K562 (cell line): ENCODE results near the gene TXN. TPM values are rescaled to one million over a fixed set of nuclear protein-coding genes. Genes with fewer than 3 reads are reported as not detected.

ENCODE experiments used
- ATAC-seq: fragments of 200-7000 bp; cut with Tn5 transposase; 3 replicates; pipeline ENCODE4 v1.9.1; 2020; ENCODE audit warnings: moderate library complexity
- BruUV-seq: library from RNA; stranded (reverse); fragments of 400-500 nt; replicated peaks from 2 replicates; lab custom pipeline; 2021; lab: Mats Ljungman, UMichigan
- CTCF ChIA-PET: fragments of 300-600 bp; formaldehyde crosslinking; extraction: SDS; loops from one replicate; lab custom pipeline; 2021; ENCODE audit warnings: low intra/inter-chr PET ratio; lab: Yijun Ruan, JAX
- POLR2A ChIA-PET: fragments of 300-600, 350-650 bp; sonication (Branson Sonifier 250); formaldehyde crosslinking; extraction: SDS; loops from one replicate; lab custom pipeline; 2021; ENCODE audit warnings: antibody characterized with exemption, inconsistent platforms; lab: Yijun Ruan, JAX
- DNase-seq, 4 experiments: peaks; one replicate each; pipeline versions ENCODE4 v3.0.0 to v3.0.0-alpha.2; 2011 to 2018; ENCODE audit warnings: low spot score in 3 of 4, mixed read lengths in 3 of 4; ENCODE audit errors: extremely low read depth in 1 of 4
- FAIRE-seq: peaks from 2 replicates; lab custom pipeline; 2011; peaks lifted over from hg19 to GRCh38; lab: Jason Lieb, UNC
- H2AFZ ChIP-seq: 2 replicates; pipeline ENCODE4 v1.6.0; 2011; ENCODE audit warnings: low read depth, low read length, control low read depth, inconsistent platforms
- H3K27ac ChIP-seq: fragments of 200-600 bp; 3 replicates; pipeline ENCODE4 v1.8.0; 2011; ENCODE audit warnings: low read depth, mild to moderate bottlenecking, control low read depth, inconsistent platforms, low read length, moderate library complexity, mixed read lengths; ENCODE audit errors: extremely low read depth
- H3K27me3 ChIP-seq, 2 experiments: fragments of 300-600 bp in 1 of 2; 2 replicates in 1 of 2; 3 replicates in 1 of 2; pipeline versions ENCODE4 v1.6.0 to v1.8.0; 2011; ENCODE audit warnings: inconsistent platforms in 2 of 2, low read length in 2 of 2, mild to moderate bottlenecking in 1 of 2, mixed read lengths in 1 of 2, moderate library complexity in 1 of 2; ENCODE audit not compliant: control insufficient read depth in 2 of 2, insufficient read depth in 2 of 2
- H3K36me3 ChIP-seq: fragments of 300-600 bp; 3 replicates; pipeline ENCODE4 v1.8.0; 2011; ENCODE audit warnings: mild to moderate bottlenecking, low read length, inconsistent platforms; ENCODE audit not compliant: control insufficient read depth, insufficient read depth
- H3K4me1 ChIP-seq, 2 experiments: fragments of 200-600 bp in 1 of 2; replicated peaks in 1 of 2; 2 replicates in 1 of 2; 3 replicates in 1 of 2; pipeline versions ENCODE4 v1.5.1 to v1.8.0; 2011; ENCODE audit warnings: inconsistent platforms in 2 of 2, low read length in 2 of 2, mild to moderate bottlenecking in 1 of 2, mixed read lengths in 1 of 2, moderate library complexity in 1 of 2; ENCODE audit not compliant: control insufficient read depth in 2 of 2, insufficient read depth in 2 of 2
- H3K4me2 ChIP-seq: 2 replicates; pipeline ENCODE4 v1.6.1; 2011; ENCODE audit warnings: low read length, control low read depth, inconsistent platforms, mixed read lengths; ENCODE audit not compliant: insufficient read depth
- H3K4me3 ChIP-seq: fragments of 200-600 bp; sonication (generic), shearing (Covaris generic); 2 replicates; pipeline ENCODE4 v1.5.1; 2016; ENCODE audit warnings: control low read depth, inconsistent platforms
- H3K79me2 ChIP-seq: fragments of 200-600 bp; 3 replicates; pipeline ENCODE4 v1.8.0; 2011; ENCODE audit warnings: low read length, inconsistent platforms; ENCODE audit not compliant: control insufficient read depth, insufficient read depth
- H3K9ac ChIP-seq, 2 experiments: 2 replicates each; pipeline versions ENCODE4 v1.6.0 to v1.6.1; 2011; ENCODE audit warnings: low read depth in 2 of 2, low read length in 2 of 2, control low read depth in 1 of 2, inconsistent platforms in 1 of 2, mild to moderate bottlenecking in 1 of 2, mixed read lengths in 1 of 2; ENCODE audit not compliant: insufficient read depth in 1 of 2
- H3K9me1 ChIP-seq: one replicate; pipeline ENCODE4 v1.6.0; 2011; ENCODE audit warnings: inconsistent platforms, mild to moderate bottlenecking, low read length, moderate library complexity; ENCODE audit not compliant: control insufficient read depth, insufficient read depth
- H3K9me3 ChIP-seq: replicated peaks from 2 replicates; pipeline ENCODE4 v1.5.1; 2011; ENCODE audit warnings: low read depth, low read length, inconsistent platforms; ENCODE audit not compliant: control insufficient read depth, insufficient read depth
- H4K20me1 ChIP-seq: replicated peaks from 2 replicates; pipeline ENCODE4 v1.6.1; 2011; ENCODE audit warnings: low read length, inconsistent platforms, mixed read lengths; ENCODE audit not compliant: control insufficient read depth, insufficient read depth
- MED1 ChIP-seq: sonication (generic); formaldehyde crosslinking; IDR thresholded peaks from 2 replicates; pipeline ENCODE4 v1.8.1; 2023; ENCODE audit warnings: missing genetic modification reagents, borderline replicate concordance
- MEIS2 ChIP-seq: fragments of 450-650 bp; IDR thresholded peaks from 2 replicates; pipeline ENCODE4 v1.6.1; 2014; ENCODE audit warnings: mild to moderate bottlenecking; ENCODE audit not compliant: partially characterized antibody
- PCBP1 ChIP-seq: fragments of 200-400 bp; formaldehyde crosslinking; IDR thresholded peaks from 2 replicates; pipeline ENCODE4 v1.6.1; 2018; ENCODE audit warnings: mild to moderate bottlenecking, low read depth, low read length; ENCODE audit not compliant: poor library complexity, severe bottlenecking
- SAP30 ChIP-seq: fragments of 200-600 bp; sonication (generic); IDR thresholded peaks from 2 replicates; pipeline ENCODE4 v1.6.1; 2012; ENCODE audit warnings: borderline replicate concordance, low read depth, mild to moderate bottlenecking, moderate library complexity, low read length, control low read depth, inconsistent platforms; ENCODE audit not compliant: insufficient read depth, poor library complexity, severe bottlenecking
- WGBS: fragments of 100-300 bp; shearing (Covaris generic); methylation state at CpG from one replicate; pipeline ENCODE4 v1.1.6; 2016; ENCODE audit warnings: low coverage, mixed read lengths; ENCODE audit not compliant: insufficient coverage; ENCODE audit errors: missing lambda C conversion rate; 5-methylcytosine and 5-hydroxymethylcytosine counted together
- in situ Hi-C: fragments of 300-500 bp; cut with MboI; formaldehyde crosslinking; loops from 4 replicates; pipeline ENCODE4 v1.15.0; 2018; ENCODE audit warnings: inconsistent platforms, mixed read lengths
- intact Hi-C: fragments of 100-400 bp; cut with micrococcal nuclease; formaldehyde crosslinking; loops from 2 replicates; pipeline ENCODE4 v1.14.2; 2022
- polyA plus RNA-seq, 8 experiments: library from polyadenylated mRNA; depleted of rRNA in 4 of 8; stranded (reverse) in 5 of 8; unstranded in 3 of 8; fragments of >200 nt; fragmentation: Nextera tagmentation in 2 of 8; fragmentation: Illumina TruSeq in 1 of 8; extraction: Ambion mirVana in 2 of 8; extraction: Trizol in 1 of 8; gene quantifications; 2 replicates each; pipeline versions ENCODE4 v1.2.1 to v1.2.3, GENCODE V29; 2011 to 2014; ENCODE audit warnings: inconsistent platforms in 1 of 8, missing spikeins in 1 of 8
- total RNA-seq, 7 experiments: library from RNA; depleted of rRNA in 6 of 7; stranded (reverse); fragments of >200 nt in 6 of 7; fragmentation: Illumina TruSeq in 2 of 7; extraction: Trizol in 2 of 7; gene quantifications; 2 replicates each; pipeline versions ENCODE4 v1.2.1 to v1.2.3, GENCODE V29; 2011 to 2021; ENCODE audit warnings: low replicate concordance in 1 of 7
- TF ChIP-seq, protein P1 (sequence below): fragments of 450-650 bp; IDR thresholded peaks from 2 replicates; pipeline ENCODE4 v1.6.1; 2016

Gene TXN
- total and polyA plus RNA-seq, 9 of the 15 experiments (the other 6 are each of a cell fraction or from before 2014, with no cell fraction given) = 272 to 1,596 (median 514) TPM

DNA sequence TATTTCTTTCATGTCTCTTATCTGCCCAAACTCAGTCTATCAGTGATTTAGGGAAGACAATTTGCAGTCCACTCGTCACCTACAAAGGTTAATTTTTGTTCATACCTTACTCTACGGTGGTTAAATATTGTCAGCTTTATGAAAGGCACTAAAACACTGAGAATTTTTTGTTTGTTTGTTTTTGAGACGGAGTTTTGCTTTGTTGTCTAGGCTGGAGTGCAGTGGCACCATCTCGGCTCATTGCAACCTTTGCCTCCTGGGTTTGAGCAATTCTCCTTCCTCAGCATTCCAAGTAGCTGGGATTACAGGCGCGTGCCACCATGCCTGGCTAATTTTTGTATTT, 26.4 kb upstream of the TXN start:
- no peak for ATAC-seq
- no peak overlapping the region for H2AFZ ChIP-seq
- peaks cover 7 to 14% of the 10 kb centered on the region in 2 experiments; a peak in 4 of 5 replicates for H3K27me3 ChIP-seq
- no TSS peak for BruUV-seq
- no peak overlapping the region for H3K27ac ChIP-seq
- H3K4me1 ChIP-seq = no peaks in the 10 kb centered on the region
- H3K4me3 ChIP-seq = no peak overlapping the region
- ChIA-PET POLR2A (interaction anchor here (1.0 kb wide), 1 partner anchor 9 kb away, joined by 3 read pairs; no protein-coding TSS in a partner anchor), CTCF (no interaction called here)
- no peaks in the 10 kb centered on the region for H3K9me1 ChIP-seq
- no peaks in the 10 kb centered on the region for H3K79me2 ChIP-seq
- 1% methylated on average over 6 of the region's 6 CpGs for WGBS
- no peak for FAIRE-seq
- H4K20me1 ChIP-seq = no peaks in the 10 kb centered on the region
- in situ Hi-C loops (no loop called here), intact Hi-C loops (loop anchor here (10.0 kb wide), 1 partner anchor 718 kb away; no protein-coding TSS in a partner anchor)
- H3K9ac ChIP-seq = no peak overlapping the region
- no peak overlapping the region for H3K4me2 ChIP-seq
- H3K36me3 ChIP-seq = no peaks in the 10 kb centered on the region
- no peaks in the 10 kb centered on the region for H3K9me3 ChIP-seq
- TF ChIP-seq MEIS2 = no peak
- TF ChIP-seq, all 486 proteins: peak for 0
- DNase-seq = no peak

DNA sequence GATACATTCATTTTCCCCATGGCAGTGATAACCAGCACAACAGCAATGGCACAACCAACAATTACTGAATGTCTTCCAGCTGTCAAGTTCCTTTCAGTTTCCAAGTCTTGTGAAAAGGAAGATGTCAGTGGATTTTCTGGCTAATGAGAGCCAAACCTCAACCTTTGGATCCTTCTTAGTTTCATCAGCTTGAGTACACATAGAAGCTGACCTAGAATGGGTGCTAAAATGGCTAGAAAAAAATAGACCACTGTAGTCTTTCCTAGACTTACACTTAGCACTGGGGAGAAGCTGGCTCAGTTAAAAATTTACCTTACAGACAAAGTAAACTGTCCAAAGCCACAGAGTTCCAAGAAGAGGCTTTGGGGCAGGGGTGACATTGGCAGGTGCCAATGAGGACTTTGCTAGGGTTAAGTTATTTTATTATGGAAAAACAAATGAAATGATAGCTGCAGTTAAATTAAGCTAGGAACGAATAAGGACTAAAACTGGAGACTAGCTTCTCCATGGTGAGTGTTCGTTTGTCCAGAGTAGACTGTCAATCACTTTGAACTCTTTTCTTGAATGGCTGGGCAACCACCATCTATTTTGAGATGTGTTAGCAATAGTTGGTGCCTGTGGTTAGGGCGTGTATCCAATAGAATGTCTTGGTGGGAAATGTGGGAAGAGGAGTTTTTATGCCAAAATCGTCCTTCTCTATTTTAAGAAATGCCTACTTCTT, 25.9 kb upstream of the TXN start:
- POLR2A ChIA-PET = interaction anchor here (1.0 kb wide), 2 partner anchors 8 to 24 kb away, joined by 3 to 5 read pairs; no protein-coding TSS in a partner anchor

More for the DNA sequence above, 25.9 kb upstream of the TXN start:
- Histone ChIP-seq H3K27ac (no peak overlapping the region), H3K4me2 (no peak overlapping the region), H3K9ac (no peak overlapping the region), H2AFZ (no peak overlapping the region), H3K4me1 (no peaks in the 10 kb centered on the region), H3K9me1 (no peaks in the 10 kb centered on the region), H3K79me2 (no peaks in the 10 kb centered on the region), H3K4me3 (no peak overlapping the region), H3K36me3 (no peaks in the 10 kb centered on the region), H3K9me3 (no peaks in the 10 kb centered on the region), H3K27me3 (peaks cover 7 to 14% of the 10 kb centered on the region in 2 experiments; a peak in 4 of 5 replicates), H4K20me1 (no peaks in the 10 kb centered on the region)
- no TSS peak for BruUV-seq
- CTCF ChIA-PET = no interaction called here
- FAIRE-seq = no peak
- TF ChIP-seq, protein P1, sequence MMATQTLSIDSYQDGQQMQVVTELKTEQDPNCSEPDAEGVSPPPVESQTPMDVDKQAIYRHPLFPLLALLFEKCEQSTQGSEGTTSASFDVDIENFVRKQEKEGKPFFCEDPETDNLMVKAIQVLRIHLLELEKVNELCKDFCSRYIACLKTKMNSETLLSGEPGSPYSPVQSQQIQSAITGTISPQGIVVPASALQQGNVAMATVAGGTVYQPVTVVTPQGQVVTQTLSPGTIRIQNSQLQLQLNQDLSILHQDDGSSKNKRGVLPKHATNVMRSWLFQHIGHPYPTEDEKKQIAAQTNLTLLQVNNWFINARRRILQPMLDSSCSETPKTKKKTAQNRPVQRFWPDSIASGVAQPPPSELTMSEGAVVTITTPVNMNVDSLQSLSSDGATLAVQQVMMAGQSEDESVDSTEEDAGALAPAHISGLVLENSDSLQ = peak; percentile 56
- TF ChIP-seq SAP30 (no peak), PCBP1 (no peak), MED1 (CRISPR knock-in tag) (no peak)
- in situ Hi-C loops = no loop called here
- intact Hi-C loops = loop anchor here (10.0 kb wide), 1 partner anchor 717 kb away; no protein-coding TSS in a partner anchor
- DNase-seq = no peak
- no peak for ATAC-seq
- WGBS = 0% methylated on average over 4 of the region's 4 CpGs
